A549 (cell line): ENCODE data around the gene LAMC3. TPM values are rescaled to one million over a fixed set of nuclear protein-coding genes. Genes with fewer than 3 reads are reported as not detected.

ENCODE experiments used
- ATAC-seq, 2 experiments: fragments of 200-7000 bp in 1 of 2; fragments of >200 bp in 1 of 2; cut with Nextera tagmentation in 1 of 2; cut with Tn5 transposase in 1 of 2; 3 replicates each; pipeline versions ENCODE4 v1.8.0 to v1.9.1; 2018 to 2020; ENCODE audit warnings: mild to moderate bottlenecking in 1 of 2, moderate library complexity in 1 of 2
- CTCF ChIA-PET: fragments of 300-600 bp; sonication (Branson Sonifier 250); formaldehyde crosslinking; extraction: SDS; loops from one replicate; lab custom pipeline; 2021; ENCODE audit warnings: antibody characterized with exemption, inconsistent platforms; lab: Yijun Ruan, JAX
- POLR2A ChIA-PET: fragments of 350-600 bp; formaldehyde crosslinking; extraction: SDS; loops from one replicate; lab custom pipeline; 2021; ENCODE audit warnings: antibody characterized with exemption, inconsistent platforms; lab: Yijun Ruan, JAX
- DNase-seq, 2 experiments: peaks; one replicate each; pipeline versions ENCODE4 v3.0.0 to v3.0.0-alpha.2; 2011 to 2016; ENCODE audit warnings: low read depth in 1 of 2, low spot score in 1 of 2
- FAIRE-seq: peaks from 2 replicates; lab custom pipeline; 2011; peaks lifted over from hg19 to GRCh38; lab: Jason Lieb, UNC
- H3K27ac ChIP-seq, 2 experiments: fragments of >200 bp; sonication (Bioruptor Twin); formaldehyde crosslinking; 3 replicates each; pipeline ENCODE4 v1.5.1; 2016 to 2017
- H3K4me1 ChIP-seq: fragments of >200 bp; sonication (Bioruptor Twin); formaldehyde crosslinking; 3 replicates; pipeline ENCODE4 v1.6.1; 2016
- H3K4me2 ChIP-seq: fragments of >200 bp; sonication (Bioruptor Twin); formaldehyde crosslinking; 3 replicates; pipeline ENCODE4 v1.6.1; 2016
- H3K4me3 ChIP-seq: fragments of >200 bp; sonication (Bioruptor Twin); formaldehyde crosslinking; 3 replicates; pipeline ENCODE4 v1.5.1; 2016
- H3K9me3 ChIP-seq: fragments of >200 bp; sonication (Bioruptor Twin); formaldehyde crosslinking; 3 replicates; pipeline ENCODE4 v1.6.1; 2016
- CBX2 ChIP-seq: fragments of 200-600 bp; sonication (generic); IDR thresholded peaks from 2 replicates; pipeline ENCODE4 v1.6.1; 2016; ENCODE audit warnings: low read depth, mild to moderate bottlenecking, borderline replicate concordance
- CBX8 ChIP-seq: fragments of 200-600 bp; sonication (generic); IDR thresholded peaks from 2 replicates; pipeline ENCODE4 v1.6.1; 2016
- CHD4 ChIP-seq: fragments of 200-600 bp; sonication (generic); IDR thresholded peaks from 2 replicates; pipeline ENCODE4 v1.6.1; 2016; ENCODE audit warnings: antibody characterized with exemption, mild to moderate bottlenecking, borderline replicate concordance
- EHF ChIP-seq: fragments of 250-450 bp; sonication (Bioruptor Pico); IDR thresholded peaks from 2 replicates; pipeline ENCODE4 v1.5.0; 2020; ENCODE audit warnings: mild to moderate bottlenecking
- EP300 ChIP-seq, 2 experiments: fragments of >200 bp; sonication (Bioruptor Twin); formaldehyde crosslinking; IDR thresholded peaks; 2 replicates in 1 of 2; 3 replicates in 1 of 2; pipeline ENCODE4 v1.6.1; 2016 to 2017
- ESRRA ChIP-seq: fragments of 150-350 bp; IDR thresholded peaks from 2 replicates; pipeline ENCODE4 v1.6.1; 2014; ENCODE audit warnings: mild to moderate bottlenecking, low read length, borderline replicate concordance
- FOSB ChIP-seq: fragments of 250-450 bp; sonication (Bioruptor Pico); IDR thresholded peaks from 2 replicates; pipeline ENCODE4 v1.5.0; 2020; ENCODE audit warnings: mild to moderate bottlenecking, moderate library complexity
- HDAC2 ChIP-seq: fragments of 200-600 bp; sonication (generic); IDR thresholded peaks from 2 replicates; pipeline ENCODE4 v1.6.1; 2016
- HOXB13 ChIP-seq: fragments of 250-450 bp; sonication (Bioruptor Pico); IDR thresholded peaks from 2 replicates; pipeline ENCODE4 v1.5.0; 2020; ENCODE audit warnings: low read depth, mild to moderate bottlenecking, moderate library complexity
- MYC ChIP-seq: IDR thresholded peaks from 2 replicates; pipeline ENCODE4 v1.6.1; 2012; ENCODE audit warnings: mild to moderate bottlenecking, inconsistent platforms, low read length, improper control_type of control experiment, borderline replicate concordance
- NFE2L2 ChIP-seq: fragments of 150-350 bp; conservative IDR thresholded peaks from 2 replicates; pipeline ENCODE4 v1.6.1; 2014; ENCODE audit warnings: low read length
- PHF8 ChIP-seq: fragments of 200-600 bp; sonication (generic); IDR thresholded peaks from 2 replicates; pipeline ENCODE4 v1.6.1; 2016; ENCODE audit warnings: low read depth, mild to moderate bottlenecking, antibody characterized with exemption, moderate library complexity, borderline replicate concordance
- RAD21 ChIP-seq, 2 experiments: fragments of >200 bp in 1 of 2; sonication (Bioruptor Twin) in 1 of 2; formaldehyde crosslinking in 1 of 2; IDR thresholded peaks in 1 of 2; conservative IDR thresholded peaks in 1 of 2; 2 replicates in 1 of 2; 3 replicates in 1 of 2; pipeline ENCODE4 v1.6.1; 2012 to 2018; ENCODE audit warnings: inconsistent platforms in 1 of 2
- RCOR1 ChIP-seq: fragments of 150-350 bp; IDR thresholded peaks from 2 replicates; pipeline ENCODE4 v1.6.1; 2014; ENCODE audit warnings: antibody characterized with exemption, low read length, low read depth
- SREBF2 ChIP-seq: fragments of 450-650 bp; IDR thresholded peaks from 2 replicates; pipeline ENCODE4 v1.6.1; 2014; ENCODE audit warnings: mild to moderate bottlenecking, moderate library complexity
- ZFP36 ChIP-seq: fragments of 450-650 bp; IDR thresholded peaks from 2 replicates; pipeline ENCODE4 v1.6.1; 2014; ENCODE audit warnings: borderline replicate concordance; ENCODE audit not compliant: partially characterized antibody
- ZNF302 ChIP-seq: fragments of 250-450 bp; sonication (Bioruptor Pico); IDR thresholded peaks from 2 replicates; pipeline ENCODE4 v1.9.0; 2021; ENCODE audit warnings: inconsistent platforms, mild to moderate bottlenecking, moderate library complexity
- ZSCAN20 ChIP-seq: fragments of 250-450 bp; sonication (Bioruptor Pico); IDR thresholded peaks from 2 replicates; pipeline ENCODE4 v1.8.0; 2022; ENCODE audit warnings: mild to moderate bottlenecking, moderate library complexity
- WGBS: methylation state at CpG from one replicate; pipeline ENCODE4 v1.1.6; 2017; ENCODE audit errors: missing lambda C conversion rate; 5-methylcytosine and 5-hydroxymethylcytosine counted together
- polyA plus RNA-seq, 4 experiments: library from polyadenylated mRNA; depleted of rRNA in 3 of 4; stranded (reverse); fragments of >200 nt; fragmentation: RNase III in 1 of 4; extraction: RNeasy Plus Mini Kit Qiagen cat#74134 plus additional on column Dnase treatment in 1 of 4; gene quantifications; 2 replicates in 3 of 4; 3 replicates in 1 of 4; pipeline ENCODE4 v1.2.3, GENCODE V29; 2011 to 2017
- TF ChIP-seq, protein P1 (sequence below): fragments of >200 bp; sonication (Bioruptor Twin); formaldehyde crosslinking; IDR thresholded peaks from 3 replicates; pipeline ENCODE4 v1.6.1; 2016
- TF ChIP-seq, protein P2 (sequence below): fragments of 450-650 bp; IDR thresholded peaks from 2 replicates; pipeline ENCODE4 v1.6.1; 2014; ENCODE audit warnings: antibody characterized with exemption
- TF ChIP-seq, protein P3 (sequence below): fragments of >200 bp; sonication (Bioruptor Twin); formaldehyde crosslinking; IDR thresholded peaks from 3 replicates; pipeline ENCODE4 v1.5.1; 2016
- TF ChIP-seq, protein P4 (sequence below): fragments of 150-350 bp; IDR thresholded peaks from 2 replicates; pipeline ENCODE4 v1.6.1; 2014; ENCODE audit warnings: low read depth, mild to moderate bottlenecking, low read length

LAMC3 gene
- polyA plus RNA-seq, 2 of the 4 experiments (the other 2 are of a cell fraction), result 1.0 to 1.5 TPM

DNA sequence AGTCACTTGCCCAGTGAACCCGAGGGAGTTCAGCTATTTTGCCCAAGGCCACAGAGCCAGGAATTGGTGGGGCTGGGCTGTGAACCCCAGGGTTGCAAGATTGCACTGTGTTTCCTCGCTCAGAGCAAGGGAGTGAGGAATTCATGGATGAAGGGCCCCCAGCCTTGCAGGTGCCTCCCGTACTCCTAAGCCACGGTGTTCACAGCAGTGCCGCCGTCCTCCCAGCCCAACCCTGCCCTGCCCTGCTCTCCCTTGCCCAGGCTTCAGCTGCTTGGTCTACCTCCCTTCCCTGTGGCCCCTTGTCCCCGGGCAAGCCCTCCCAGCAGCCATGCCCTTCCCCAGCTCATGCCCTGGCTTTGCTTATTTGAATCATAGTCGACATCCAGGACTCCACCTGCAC, 6.1 kb downstream of the LAMC3 start:
- Histone ChIP-seq H3K9me3 (peaks cover 2% of the 10 kb centered on the region; the same call in 1 of the 3 replicates), H3K4me3 (no peak overlapping the region), H3K27ac (no peak overlapping the region), H3K4me1 (no peaks in the 10 kb centered on the region), H3K4me2 (no peak overlapping the region)
- DNase-seq (no peak), FAIRE-seq (no peak), ATAC-seq (no peak)
- WGBS, result 67% methylated on average over 8 of the region's 8 CpGs
- ChIA-PET POLR2A (no interaction called here), CTCF (interaction anchor here (0.6 to 6.2 kb wide), 6 partner anchors 13 to 216 kb away, joined by 3 to 32 read pairs (median 3); no protein-coding TSS in a partner anchor)
- TF ChIP-seq RCOR1 (no peak), CHD4 (no peak), FOSB (no peak), MYC (no peak), EP300 (IDR thresholded peaks at IDR 0.05) (no peak), ZSCAN20 (no peak), CBX2 (no peak), HOXB13 (CRISPR knock-in tag) (no peak)
- TF ChIP-seq, protein P1, sequence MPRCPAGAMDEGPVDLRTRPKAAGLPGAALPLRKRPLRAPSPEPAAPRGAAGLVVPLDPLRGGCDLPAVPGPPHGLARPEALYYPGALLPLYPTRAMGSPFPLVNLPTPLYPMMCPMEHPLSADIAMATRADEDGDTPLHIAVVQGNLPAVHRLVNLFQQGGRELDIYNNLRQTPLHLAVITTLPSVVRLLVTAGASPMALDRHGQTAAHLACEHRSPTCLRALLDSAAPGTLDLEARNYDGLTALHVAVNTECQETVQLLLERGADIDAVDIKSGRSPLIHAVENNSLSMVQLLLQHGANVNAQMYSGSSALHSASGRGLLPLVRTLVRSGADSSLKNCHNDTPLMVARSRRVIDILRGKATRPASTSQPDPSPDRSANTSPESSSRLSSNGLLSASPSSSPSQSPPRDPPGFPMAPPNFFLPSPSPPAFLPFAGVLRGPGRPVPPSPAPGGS, result no peak
- TF ChIP-seq, protein P2, sequence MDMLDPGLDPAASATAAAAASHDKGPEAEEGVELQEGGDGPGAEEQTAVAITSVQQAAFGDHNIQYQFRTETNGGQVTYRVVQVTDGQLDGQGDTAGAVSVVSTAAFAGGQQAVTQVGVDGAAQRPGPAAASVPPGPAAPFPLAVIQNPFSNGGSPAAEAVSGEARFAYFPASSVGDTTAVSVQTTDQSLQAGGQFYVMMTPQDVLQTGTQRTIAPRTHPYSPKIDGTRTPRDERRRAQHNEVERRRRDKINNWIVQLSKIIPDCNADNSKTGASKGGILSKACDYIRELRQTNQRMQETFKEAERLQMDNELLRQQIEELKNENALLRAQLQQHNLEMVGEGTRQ, result no peak

DNA sequence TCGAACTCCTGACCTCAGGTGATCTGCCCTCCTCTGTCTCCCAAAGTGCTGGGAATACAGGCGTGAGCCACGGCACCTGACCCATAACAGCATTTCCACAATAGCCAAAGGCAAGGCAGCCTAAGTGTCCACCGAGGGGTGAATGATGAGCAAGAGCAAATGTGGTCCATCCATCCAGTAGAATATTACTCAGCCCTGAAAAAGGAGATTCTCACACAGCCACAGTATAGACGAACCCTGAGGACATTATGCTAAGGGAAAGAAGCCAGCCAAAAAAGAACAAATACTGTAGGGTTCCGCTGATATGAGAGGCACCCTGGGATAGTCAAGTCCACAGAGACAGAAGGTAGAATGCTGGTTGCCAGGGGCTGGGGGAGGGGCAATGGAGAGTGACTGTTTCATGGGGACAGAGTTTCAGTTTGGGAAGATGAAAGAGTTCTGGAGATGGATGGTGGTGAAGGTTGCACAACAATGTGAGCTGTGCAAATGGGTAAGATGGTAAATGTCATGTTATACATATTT, 7.0 kb downstream of the LAMC3 start:
- Histone ChIP-seq H3K9me3 (peaks cover 4% of the 10 kb centered on the region; the same call in 1 of the 3 replicates), H3K4me3 (no peak overlapping the region), H3K4me1 (no peaks in the 10 kb centered on the region), H3K4me2 (no peak overlapping the region), H3K27ac (no peak overlapping the region)
- no peak for DNase-seq
- ChIA-PET POLR2A (no interaction called here), CTCF (interaction anchor here (1.6 to 6.2 kb wide), 3 partner anchors 17 to 149 kb away, joined by 3 to 32 read pairs (median 6); no protein-coding TSS in a partner anchor)
- ATAC-seq, result no peak
- TF ChIP-seq MYC, result no peak
- TF ChIP-seq RAD21 (conservative IDR thresholded peaks at IDR 0.05 in 1 of 2, IDR thresholded peaks at IDR 0.05 in 1 of 2), result no peak
- TF ChIP-seq ZNF302 (CRISPR knock-in tag), result no peak
- no peak for TF ChIP-seq CBX2
- TF ChIP-seq, protein P3, sequence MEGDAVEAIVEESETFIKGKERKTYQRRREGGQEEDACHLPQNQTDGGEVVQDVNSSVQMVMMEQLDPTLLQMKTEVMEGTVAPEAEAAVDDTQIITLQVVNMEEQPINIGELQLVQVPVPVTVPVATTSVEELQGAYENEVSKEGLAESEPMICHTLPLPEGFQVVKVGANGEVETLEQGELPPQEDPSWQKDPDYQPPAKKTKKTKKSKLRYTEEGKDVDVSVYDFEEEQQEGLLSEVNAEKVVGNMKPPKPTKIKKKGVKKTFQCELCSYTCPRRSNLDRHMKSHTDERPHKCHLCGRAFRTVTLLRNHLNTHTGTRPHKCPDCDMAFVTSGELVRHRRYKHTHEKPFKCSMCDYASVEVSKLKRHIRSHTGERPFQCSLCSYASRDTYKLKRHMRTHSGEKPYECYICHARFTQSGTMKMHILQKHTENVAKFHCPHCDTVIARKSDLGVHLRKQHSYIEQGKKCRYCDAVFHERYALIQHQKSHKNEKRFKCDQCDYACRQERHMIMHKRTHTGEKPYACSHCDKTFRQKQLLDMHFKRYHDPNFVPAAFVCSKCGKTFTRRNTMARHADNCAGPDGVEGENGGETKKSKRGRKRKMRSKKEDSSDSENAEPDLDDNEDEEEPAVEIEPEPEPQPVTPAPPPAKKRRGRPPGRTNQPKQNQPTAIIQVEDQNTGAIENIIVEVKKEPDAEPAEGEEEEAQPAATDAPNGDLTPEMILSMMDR, result no peak
- no peak for TF ChIP-seq SREBF2
- no peak for TF ChIP-seq PHF8
- no peak for TF ChIP-seq CBX8
- no peak for TF ChIP-seq ESRRA
- no peak for TF ChIP-seq NFE2L2
- TF ChIP-seq HOXB13 (CRISPR knock-in tag), result no peak
- no peak for TF ChIP-seq HDAC2
- TF ChIP-seq, protein P4, sequence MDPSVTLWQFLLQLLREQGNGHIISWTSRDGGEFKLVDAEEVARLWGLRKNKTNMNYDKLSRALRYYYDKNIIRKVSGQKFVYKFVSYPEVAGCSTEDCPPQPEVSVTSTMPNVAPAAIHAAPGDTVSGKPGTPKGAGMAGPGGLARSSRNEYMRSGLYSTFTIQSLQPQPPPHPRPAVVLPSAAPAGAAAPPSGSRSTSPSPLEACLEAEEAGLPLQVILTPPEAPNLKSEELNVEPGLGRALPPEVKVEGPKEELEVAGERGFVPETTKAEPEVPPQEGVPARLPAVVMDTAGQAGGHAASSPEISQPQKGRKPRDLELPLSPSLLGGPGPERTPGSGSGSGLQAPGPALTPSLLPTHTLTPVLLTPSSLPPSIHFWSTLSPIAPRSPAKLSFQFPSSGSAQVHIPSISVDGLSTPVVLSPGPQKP, result no peak
- no peak for TF ChIP-seq EHF (CRISPR knock-in tag)
- no peak for TF ChIP-seq ZFP36
- 76% methylated on average over 6 of the region's 6 CpGs for WGBS
- FAIRE-seq, result no peak
